HG03064 (cell line): ENCODE measurements around the gene ZC3H10.
"Not testable (repeated sequence)": the region's sequence is repeated elsewhere in the genome, so short reads cannot be mapped to it uniquely, and the experiment has no call there.

ENCODE experiments used
- ATAC-seq: cut with Tn5 transposase; IDR thresholded peaks from one replicate; pipeline ENCODE4 v1.9.1; 2021; ENCODE audit warnings: low read depth; ENCODE audit not compliant: unreplicated experiment

ZC3H10 gene

GRCh38 chr12:56152756-56153677, 35.0 kb downstream of the ZC3H10 start:
- no peak for ATAC-seq

DNA sequence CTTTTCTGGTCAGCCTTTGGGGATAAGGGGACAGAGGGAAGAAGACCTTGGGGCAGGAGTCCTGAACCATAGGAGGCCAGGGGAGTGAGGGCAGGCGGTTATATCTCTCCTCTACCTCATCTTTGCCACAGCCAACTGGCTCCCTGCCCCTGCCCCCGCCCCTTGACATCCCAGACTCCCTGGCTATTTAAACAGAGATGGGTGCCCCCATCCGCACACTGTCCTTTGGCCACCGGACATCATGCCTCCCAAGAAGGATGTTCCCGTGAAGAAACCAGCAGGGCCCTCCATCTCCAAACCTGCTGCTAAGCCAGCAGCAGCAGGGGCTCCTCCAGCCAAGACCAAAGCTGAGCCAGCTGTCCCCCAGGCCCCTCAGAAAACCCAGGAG, 35.6 kb downstream of the ZC3H10 start:
- ATAC-seq: no peak

DNA sequence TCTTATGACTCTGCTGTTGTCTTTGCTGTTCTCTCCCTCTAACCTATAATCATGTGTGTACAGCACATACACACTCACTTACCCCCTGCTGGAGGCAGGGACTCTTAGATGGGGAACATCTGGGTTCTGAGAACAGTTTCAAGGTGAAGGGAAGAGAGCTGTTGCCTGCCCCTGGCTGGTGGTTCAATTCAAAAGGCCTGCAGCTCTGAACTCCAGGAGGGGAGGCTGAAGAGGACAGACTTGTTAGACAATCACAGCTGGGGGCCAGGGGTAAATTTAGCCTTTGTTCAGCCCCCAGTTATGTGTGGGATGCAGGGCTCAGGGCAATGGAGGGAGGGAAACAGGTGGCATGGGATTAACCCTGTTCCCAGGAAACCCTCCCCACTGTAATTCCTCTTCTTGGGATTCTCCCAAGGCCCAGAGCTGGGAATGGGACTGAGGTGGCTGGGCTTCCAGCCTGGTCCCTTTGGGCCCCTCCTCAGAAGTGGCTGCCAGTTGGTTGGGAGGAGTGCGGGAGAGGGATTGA, 36.2 kb downstream of the ZC3H10 start:
- no peak for ATAC-seq

GRCh38 chr12:56154818-56155217, 36.8 kb downstream of the ZC3H10 start:
- no peak for ATAC-seq

DNA sequence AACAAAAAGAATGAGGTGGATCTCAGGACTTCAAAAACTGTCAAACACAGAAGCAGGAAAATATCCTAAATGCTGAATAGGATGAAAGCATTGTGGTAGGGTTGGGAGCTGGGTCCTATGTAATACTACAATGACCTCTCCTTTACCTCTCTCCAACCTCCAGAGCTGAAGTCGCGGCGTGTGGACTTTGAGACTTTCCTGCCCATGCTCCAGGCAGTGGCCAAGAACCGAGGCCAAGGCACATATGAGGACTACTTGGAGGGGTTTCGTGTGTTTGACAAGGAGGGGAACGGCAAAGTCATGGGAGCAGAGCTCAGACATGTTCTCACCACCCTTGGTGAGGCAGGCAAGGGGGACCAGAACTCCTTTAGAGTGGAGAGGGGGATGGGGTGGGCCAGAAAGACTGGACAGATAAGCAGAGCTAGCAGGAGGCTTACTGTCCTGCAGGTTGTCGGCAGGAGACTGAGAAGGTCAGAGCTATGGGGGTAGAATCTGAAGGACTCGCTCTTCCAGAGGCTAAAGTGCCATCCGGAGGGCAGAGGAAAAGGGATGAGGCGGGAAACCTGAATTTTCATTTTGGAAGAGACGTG, 37.3 kb downstream of the ZC3H10 start:
- ATAC-seq: no peak

GRCh38 chr12:56156464-56157200, 38.6 kb downstream of the ZC3H10 start:
- ATAC-seq: not testable (repeated sequence)

- ATAC-seq: no peak
Observed at GRCh38 chr12:56157201-56158028, 39.3 kb downstream of the ZC3H10 start.

GRCh38 chr12:56158029-56158925, 40.2 kb downstream of the ZC3H10 start, which contains the start of gene MYL6:
MYL6 (plus strand) TSS chr12:56158359; CDS start chr12:56158402, 43 bp downstream.
- ATAC-seq: peak; percentile 70

- no peak for ATAC-seq
Observed at GRCh38 chr12:56158926-56159461, 40.9 kb downstream of the ZC3H10 start.

DNA sequence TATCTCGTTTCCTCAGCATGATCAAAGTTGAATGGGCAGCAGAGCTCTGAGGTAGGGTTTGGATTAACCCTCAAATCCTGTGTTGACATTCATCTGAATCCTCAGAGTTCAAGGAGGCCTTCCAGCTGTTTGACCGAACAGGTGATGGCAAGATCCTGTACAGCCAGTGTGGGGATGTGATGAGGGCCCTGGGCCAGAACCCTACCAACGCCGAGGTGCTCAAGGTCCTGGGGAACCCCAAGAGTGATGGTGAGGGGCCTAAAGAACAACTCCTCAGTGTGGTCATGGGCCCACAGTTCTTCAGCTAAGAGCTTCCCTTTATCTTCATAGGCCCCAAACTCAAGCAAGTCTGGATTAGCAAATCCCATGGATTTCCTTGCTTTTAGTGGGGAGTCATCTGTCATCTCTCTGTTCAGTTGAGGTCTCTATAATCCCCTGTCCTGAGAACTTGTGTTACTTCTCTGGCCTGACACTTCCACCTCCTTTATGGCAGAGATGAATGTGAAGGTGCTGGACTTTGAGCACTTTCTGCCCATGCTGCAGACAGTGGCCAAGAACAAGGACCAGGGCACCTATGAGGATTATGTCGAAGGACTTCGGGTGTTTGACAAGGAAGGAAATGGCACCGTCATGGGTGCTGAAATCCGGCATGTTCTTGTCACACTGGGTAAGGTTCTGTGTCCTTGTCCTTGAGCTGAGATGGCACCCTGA, 41.6 kb downstream of the ZC3H10 start:
- no peak for ATAC-seq

DNA sequence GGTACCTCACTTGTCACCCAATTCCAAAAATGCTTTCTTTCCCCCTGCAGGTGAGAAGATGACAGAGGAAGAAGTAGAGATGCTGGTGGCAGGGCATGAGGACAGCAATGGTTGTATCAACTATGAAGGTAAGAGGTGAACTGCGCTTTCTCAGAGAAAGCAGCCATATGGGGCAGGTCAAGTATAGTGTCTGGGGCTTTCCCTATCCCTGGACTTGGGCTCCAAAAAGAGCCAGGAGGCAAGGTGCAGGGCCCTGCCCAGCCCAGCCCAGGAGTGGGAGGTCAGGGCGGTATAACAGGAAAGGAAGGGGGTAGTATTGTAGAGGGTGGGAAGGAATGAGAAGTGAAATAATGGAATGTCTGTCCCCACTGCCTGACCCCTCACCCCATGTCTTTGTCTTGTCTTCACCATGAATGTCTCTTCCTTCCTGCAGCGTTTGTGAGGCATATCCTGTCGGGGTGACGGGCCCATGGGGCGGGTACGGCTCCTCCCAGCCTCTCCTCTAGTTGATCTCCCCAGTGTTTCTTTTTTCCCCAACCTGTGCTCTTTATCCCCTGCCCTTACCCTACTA, 42.2 kb downstream of the ZC3H10 start:
- ATAC-seq: no peak

DNA sequence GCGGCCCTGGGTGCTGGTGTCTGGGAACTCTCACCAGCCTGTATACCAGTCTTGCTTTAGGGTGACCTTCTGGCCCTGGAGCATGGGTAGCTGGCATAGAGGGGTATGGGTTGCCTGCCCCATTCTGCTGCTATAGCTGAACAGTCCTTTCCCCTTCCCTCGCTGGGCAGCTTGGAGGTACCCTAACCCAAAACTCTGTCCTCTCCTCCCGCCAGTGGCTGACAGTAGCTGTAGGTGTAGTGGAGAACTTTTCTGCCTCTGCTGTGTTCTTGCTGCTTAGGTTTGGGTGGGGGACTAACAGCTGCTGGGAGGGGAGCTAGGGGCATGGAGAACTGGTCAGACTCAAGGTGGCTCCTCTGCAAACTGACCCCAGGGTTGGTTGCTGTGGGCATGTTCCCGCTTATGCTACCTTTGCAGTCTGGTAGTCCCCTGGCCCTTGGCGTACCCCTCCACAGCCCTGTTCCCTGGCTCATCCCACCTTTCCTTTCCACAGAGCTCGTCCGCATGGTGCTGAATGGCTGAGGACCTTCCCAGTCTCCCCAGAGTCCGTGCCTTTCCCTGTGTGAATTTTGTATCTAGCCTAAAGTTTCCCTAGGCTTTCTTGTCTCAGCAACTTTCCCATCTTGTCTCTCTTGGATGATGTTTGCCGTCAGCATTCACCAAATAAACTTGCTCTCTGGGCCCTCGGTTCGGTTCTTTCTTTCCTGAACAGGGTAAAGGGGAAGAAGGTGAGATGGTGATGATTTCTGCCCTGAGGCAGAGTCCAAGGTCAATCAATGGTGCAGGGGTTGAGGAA, 43.0 kb downstream of the ZC3H10 start:
- ATAC-seq: no peak

DNA sequence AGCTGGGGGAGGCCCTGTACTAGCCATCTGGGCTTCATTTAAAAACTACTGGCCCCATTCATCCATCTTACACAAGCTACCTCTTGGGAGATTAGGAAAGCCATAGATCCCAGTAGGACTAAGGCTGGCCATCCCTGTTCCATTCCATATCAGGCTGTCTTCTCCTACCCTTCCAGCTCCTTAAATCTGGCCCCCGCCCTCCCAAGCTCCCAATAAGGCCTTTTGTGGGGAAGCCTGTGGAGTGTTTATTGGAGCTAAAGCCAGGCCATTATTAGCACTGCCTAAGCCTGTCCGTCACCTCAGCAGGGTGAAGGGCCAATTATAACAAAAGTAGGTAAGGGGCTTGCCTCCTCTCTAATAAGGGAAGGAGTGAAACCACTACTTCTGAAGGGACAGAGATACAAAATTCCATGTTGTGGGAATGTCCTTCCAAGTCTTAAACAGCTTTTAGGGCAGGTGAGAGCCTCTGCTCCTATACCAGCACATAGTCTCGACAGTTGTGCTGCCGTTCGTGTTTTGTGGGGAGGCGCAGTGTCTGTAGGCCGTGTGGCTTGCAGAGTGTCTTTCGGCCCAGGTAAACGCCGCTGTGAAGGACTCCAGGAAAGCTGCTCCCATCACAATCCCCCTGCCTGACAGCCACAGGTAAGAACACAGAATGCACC, 43.8 kb downstream of the ZC3H10 start:
- ATAC-seq: no peak

GRCh38 chr12:56162468-56163290, 44.6 kb downstream of the ZC3H10 start:
- no peak for ATAC-seq

DNA sequence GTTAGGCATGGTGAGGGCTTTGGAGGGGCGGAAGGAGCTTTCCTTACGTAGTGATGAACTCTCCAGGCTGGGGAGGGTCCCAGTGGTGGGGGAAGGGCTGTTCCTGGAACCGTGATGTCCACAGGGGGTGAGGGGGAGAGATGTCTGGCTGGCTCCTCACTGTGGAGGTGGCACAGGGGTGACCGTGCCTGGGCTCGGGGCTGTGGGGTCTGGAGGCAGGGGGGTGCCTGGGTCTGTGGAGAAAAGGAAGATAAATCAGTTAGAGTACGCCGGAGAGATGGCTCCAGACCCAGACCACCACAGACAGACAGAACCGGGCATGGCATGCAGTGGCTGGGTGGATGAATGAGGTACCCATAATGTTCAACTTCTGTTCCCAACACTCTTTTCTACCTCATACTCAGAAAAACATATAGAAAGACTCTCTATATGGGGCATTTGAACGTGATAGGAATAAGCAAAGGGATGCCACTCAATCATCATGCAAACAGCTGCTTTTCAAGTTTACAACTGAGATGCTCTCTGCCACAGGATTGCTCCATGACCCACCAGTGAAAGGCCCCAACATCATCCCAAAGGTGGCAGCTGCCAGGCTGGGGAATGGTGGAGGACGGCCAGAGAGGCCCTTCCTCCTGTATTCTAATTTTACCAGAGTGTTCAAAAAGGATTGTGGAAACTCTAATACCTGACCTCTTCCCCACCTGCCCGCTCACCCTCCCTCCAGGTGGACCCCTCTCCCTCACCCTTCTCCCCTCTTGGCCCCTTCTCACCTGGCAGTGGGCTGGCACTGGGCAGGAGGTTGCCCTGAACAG, 45.7 kb downstream of the ZC3H10 start:
- no peak for ATAC-seq
